Testis (tissue), 3 donors: ENCODE results near the gene NMRK2. TPM values are rescaled to one million over a fixed set of nuclear protein-coding genes. Genes with fewer than 3 reads are reported as not detected.

Source experiments
- DNase-seq: peaks from one replicate; pipeline ENCODE4 v3.0.0-alpha.2; 2019
- H3K27ac ChIP-seq, 2 donors: fragments of 200-600 bp; sonication (generic); one replicate each; pipeline ENCODE4 v1.5.1; 2019
- H3K27me3 ChIP-seq: fragments of 200-600 bp; sonication (generic); one replicate; pipeline ENCODE4 v1.5.1; 2019
- H3K36me3 ChIP-seq: fragments of 200-600 bp; sonication (generic); one replicate; pipeline ENCODE4 v1.5.1; 2017; ENCODE audit warnings: low read depth; ENCODE audit errors: missing control alignments
- H3K4me1 ChIP-seq: fragments of 200-600 bp; sonication (generic); one replicate; pipeline ENCODE4 v1.5.1; 2019
- H3K4me3 ChIP-seq, 2 donors: fragments of 200-600 bp; sonication (generic); one replicate each; pipeline ENCODE4 v1.5.1; 2017 to 2019
- H3K9me3 ChIP-seq: fragments of 200-600 bp; sonication (generic); one replicate; pipeline ENCODE4 v1.5.1; 2017
- CTCF ChIP-seq, 3 experiments: fragments of 450-650 bp in 2 of 3; fragments of 200-600 bp in 1 of 3; sonication (generic) in 1 of 3; IDR thresholded peaks; one replicate each; pipeline ENCODE4 v1.5.1; 2016 to 2019; ENCODE audit warnings: antibody characterized with exemption in 3 of 3, mild to moderate bottlenecking in 2 of 3, moderate library complexity in 1 of 3
- POLR2A ChIP-seq: fragments of 450-650 bp; IDR thresholded peaks from one replicate; pipeline ENCODE4 v1.6.1; 2017; ENCODE audit warnings: antibody characterized with exemption, mild to moderate bottlenecking, moderate library complexity
- WGBS, 2 donors: methylation state at CpG; one replicate each; pipeline ENCODE4 v1.1.5; 2018; 5-methylcytosine and 5-hydroxymethylcytosine counted together
- intact Hi-C: fragments of 100-400 bp; cut with DNase I; formaldehyde crosslinking; loops from one replicate; pipeline ENCODE4 v1.15.1; 2023; ENCODE audit warnings: low total_unique reads
- polyA plus RNA-seq: library from polyadenylated mRNA; stranded (reverse); fragments of 350-450 nt; fragmentation: Illumina TruSeq; extraction: RNeasy Lipid Tissue Mini Kit (QIAGEN cat#74804); gene quantifications from one replicate; pipeline ENCODE4 v1.2.3, GENCODE V29; 2014; ENCODE audit warnings: low read depth, low replicate concordance; ENCODE audit not compliant: insufficient read depth
- total RNA-seq, 2 donors: library from RNA; depleted of rRNA; stranded (reverse); fragments of >200 nt; gene quantifications; one replicate each; pipeline ENCODE4 v1.2.3, GENCODE V29; 2016

NMRK2 gene
- total and polyA plus RNA-seq, 3 donors from 2014 or later = 1.7 to 3.2 (median 1.7) TPM

DNA sequence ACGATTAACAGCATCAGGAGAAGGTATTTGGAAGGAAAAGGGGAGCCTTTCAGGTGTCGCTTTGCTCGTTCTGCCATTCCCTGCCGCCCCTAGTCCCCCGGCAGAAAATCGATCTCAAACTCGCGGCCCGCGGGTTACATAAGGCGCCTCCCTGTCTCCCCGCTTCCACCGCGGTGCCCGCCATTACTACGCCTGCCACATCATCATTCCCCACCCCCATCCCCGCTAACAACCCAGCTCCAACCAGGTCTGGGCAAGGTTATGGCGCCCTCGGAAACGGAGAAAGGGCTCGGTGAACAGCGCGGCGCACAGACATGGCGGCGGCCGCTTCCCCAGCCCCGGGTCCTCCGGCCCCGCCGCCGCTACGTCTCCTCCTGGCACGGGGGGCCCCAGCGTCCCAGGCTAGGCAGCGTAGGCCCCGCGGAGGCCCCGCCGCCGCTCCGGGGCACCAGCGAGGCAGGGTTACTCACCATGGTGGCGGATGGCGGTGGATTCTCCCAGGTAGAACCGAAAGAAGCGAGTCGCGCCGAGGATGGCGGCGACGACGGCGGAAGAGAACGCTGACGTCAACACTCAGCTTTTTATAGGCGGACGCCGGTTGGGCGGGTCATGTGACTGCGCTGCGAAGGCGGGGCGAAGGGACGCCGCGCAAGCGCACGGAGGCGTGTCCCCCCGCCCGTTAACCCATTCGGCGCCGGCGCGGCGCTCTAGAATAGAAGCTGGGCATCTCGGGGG, 52.2 kb downstream of the NMRK2 start, which contains the start of gene EEF2:
Gene EEF2 (minus strand): TSS at position 556 of the 735 bp plus-strand sequence. CDS start 83 bp downstream, at position 473.
- H3K27ac ChIP-seq = peak within 1 kb of the TSS; percentile 92 to 98
- H3K36me3 ChIP-seq = no peaks in the 10 kb centered on the region
- H3K4me3 ChIP-seq = peak within 1 kb of the TSS; percentile 95 to 96
- peak; percentile 91 for DNase-seq
- peak; percentile 97 for TF ChIP-seq POLR2A
- TF ChIP-seq CTCF (IDR thresholded peaks at IDR 0.05) = peak in 2 of 3 experiments; percentile 5 to 43
- no peaks in the 10 kb centered on the region for H3K27me3 ChIP-seq
- H3K9me3 ChIP-seq = no peaks in the 10 kb centered on the region
- WGBS, 2 donors = 0% methylated on average over 15 to 56 of the region's 80 CpGs
- peaks cover 35% of the 10 kb centered on the region for H3K4me1 ChIP-seq
- intact Hi-C loops = no loop called here

GRCh38 chr19:3985643-3986259, 52.9 kb downstream of the NMRK2 start:
- Histone ChIP-seq H3K9me3 (no peaks in the 10 kb centered on the region), H3K4me1 (peaks cover 35% of the 10 kb centered on the region), H3K27ac (peak overlapping the region; percentile 37 to 92), H3K36me3 (no peaks in the 10 kb centered on the region), H3K27me3 (no peaks in the 10 kb centered on the region), H3K4me3 (peak overlapping the region; percentile 95 to 96)
- 2 to 3% methylated on average over 18 to 19 of the region's 19 CpGs for WGBS, 2 donors
- no peak for TF ChIP-seq CTCF (IDR thresholded peaks at IDR 0.05)
- no peak for TF ChIP-seq POLR2A
- intact Hi-C loops = no loop called here
- DNase-seq = no peak

GRCh38 chr19:3986260-3987041, 53.6 kb downstream of the NMRK2 start:
- peak; percentile 69 for DNase-seq
- H3K4me1 ChIP-seq = peaks cover 35% of the 10 kb centered on the region

More at GRCh38 chr19:3986260-3987041, 53.6 kb downstream of the NMRK2 start:
- Histone ChIP-seq H3K27me3 (no peaks in the 10 kb centered on the region), H3K9me3 (no peaks in the 10 kb centered on the region), H3K4me3 (peak overlapping the region in 1 of 2 donors; percentile 21), H3K36me3 (no peaks in the 10 kb centered on the region), H3K27ac (peak overlapping the region in 1 of 2 donors; percentile 37)
- 1 to 3% methylated on average over 21 of the region's 21 CpGs for WGBS, 2 donors
- TF ChIP-seq CTCF (IDR thresholded peaks at IDR 0.05) = peak; percentile 46 to 75 (median 60)
- TF ChIP-seq POLR2A = no peak
- intact Hi-C loops = no loop called here
